ENCODE data around the gene RTN4RL2.

DNA sequence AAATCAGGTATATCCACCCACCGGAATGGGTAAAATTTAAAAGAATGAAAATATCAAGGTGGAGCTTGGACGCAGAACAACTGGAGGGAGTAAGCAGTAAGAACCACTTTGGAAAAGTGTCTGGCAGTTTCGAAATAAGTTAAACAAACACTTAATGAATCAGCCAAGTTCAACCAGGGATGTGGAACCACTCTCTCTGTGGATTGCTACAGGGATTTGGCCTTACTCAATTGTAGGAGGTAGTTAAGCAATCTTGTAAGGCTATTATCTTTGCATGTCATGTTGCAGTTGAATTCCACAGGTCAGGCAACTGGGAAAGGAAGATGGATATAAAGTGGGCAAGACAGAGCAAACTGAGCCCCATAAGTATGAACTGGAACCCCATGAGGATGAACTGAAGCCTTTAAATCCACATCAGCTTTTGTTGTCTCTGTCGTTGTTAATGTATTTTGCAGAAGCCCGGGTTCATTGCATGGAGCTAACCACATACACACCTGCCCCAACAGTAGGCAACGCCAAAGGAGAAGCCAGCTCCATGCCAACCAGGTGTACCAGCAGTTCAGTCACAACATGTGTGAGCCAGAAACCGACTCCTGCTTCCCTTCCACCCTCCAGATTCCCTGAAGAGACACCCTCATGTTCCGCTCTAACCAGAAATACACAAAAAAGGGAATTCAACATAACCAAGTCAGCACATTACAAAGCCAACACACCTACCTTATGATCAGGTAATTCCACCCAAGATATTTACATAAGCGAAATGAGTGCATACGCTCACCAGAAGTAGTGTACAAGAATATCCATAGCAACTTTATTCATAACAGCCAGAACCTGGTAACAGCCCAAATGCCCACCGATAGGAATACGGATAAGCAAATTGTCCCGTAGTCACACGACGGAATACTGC, 25.4 kb upstream of the RTN4RL2 start:
- no peak for TF ChIP-seq RAD21 (conservative IDR thresholded peaks at IDR 0.05)
- TF ChIP-seq CTCF (IDR thresholded peaks at IDR 0.05; ENCODE audit: poor library complexity, severe bottlenecking) = no peak
- TF ChIP-seq EZH2 (IDR thresholded peaks at IDR 0.05; ENCODE audit: borderline replicate concordance, insufficient read depth, low read length, poor library complexity, severe bottlenecking) = no peak
- no peak for TF ChIP-seq TAF1 (IDR thresholded peaks at IDR 0.05; ENCODE audit: low read depth)
- TF ChIP-seq POLR2AphosphoS5 (IDR thresholded peaks at IDR 0.05) = no peak
